ENCODE data around the gene ZNF385D. TPM values are rescaled to one million over a fixed set of nuclear protein-coding genes. Genes with fewer than 3 reads are reported as not detected.

The ZNF385D gene
- total RNA-seq, 6 experiments from 2014 or later: 0.06 to 2.7 (median 0.59) TPM; not detected in 1

- intact Hi-C loops (cut with DNase I): no loop called here
- no peak overlapping the region for H3K4me3 ChIP-seq
- no peaks in the 10 kb centered on the region for H3K9me3 ChIP-seq
- no peaks in the 10 kb centered on the region for H3K4me1 ChIP-seq
- H3K27me3 ChIP-seq: no peaks in the 10 kb centered on the region
- no peak overlapping the region for H3K27ac ChIP-seq
- H3K36me3 ChIP-seq: no peaks in the 10 kb centered on the region
- no peak for ATAC-seq
- WGBS (ENCODE audit: insufficient coverage, low coverage, low lambda C conversion rate, missing lambda C conversion rate): 27% methylated on average over 5 of the region's 5 CpGs
- TF ChIP-seq CTCF (IDR thresholded peaks at IDR 0.05) (no peak), POLR2A (IDR thresholded peaks at IDR 0.05) (no peak)
- no peak for DNase-seq
These were observed 378.7 kb downstream of the ZNF385D start for GRCh38 chr3:21372316-21372715.

Measured in right lobe of liver (tissue), 6 donors.